OCI-M2 (cell line): ENCODE results near the gene NCBP3.
A peak's percentile ranks its signal among the peaks of the same experiment; 100 is the strongest.

Source experiments
- DNase-seq: peaks from one replicate; lab custom pipeline; 2025; ENCODE audit not compliant: unreplicated experiment; lab: John Stamatoyannopoulos, UW

The NCBP3 gene, protein sequence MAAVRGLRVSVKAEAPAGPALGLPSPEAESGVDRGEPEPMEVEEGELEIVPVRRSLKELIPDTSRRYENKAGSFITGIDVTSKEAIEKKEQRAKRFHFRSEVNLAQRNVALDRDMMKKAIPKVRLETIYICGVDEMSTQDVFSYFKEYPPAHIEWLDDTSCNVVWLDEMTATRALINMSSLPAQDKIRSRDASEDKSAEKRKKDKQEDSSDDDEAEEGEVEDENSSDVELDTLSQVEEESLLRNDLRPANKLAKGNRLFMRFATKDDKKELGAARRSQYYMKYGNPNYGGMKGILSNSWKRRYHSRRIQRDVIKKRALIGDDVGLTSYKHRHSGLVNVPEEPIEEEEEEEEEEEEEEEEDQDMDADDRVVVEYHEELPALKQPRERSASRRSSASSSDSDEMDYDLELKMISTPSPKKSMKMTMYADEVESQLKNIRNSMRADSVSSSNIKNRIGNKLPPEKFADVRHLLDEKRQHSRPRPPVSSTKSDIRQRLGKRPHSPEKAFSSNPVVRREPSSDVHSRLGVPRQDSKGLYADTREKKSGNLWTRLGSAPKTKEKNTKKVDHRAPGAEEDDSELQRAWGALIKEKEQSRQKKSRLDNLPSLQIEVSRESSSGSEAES

DNA sequence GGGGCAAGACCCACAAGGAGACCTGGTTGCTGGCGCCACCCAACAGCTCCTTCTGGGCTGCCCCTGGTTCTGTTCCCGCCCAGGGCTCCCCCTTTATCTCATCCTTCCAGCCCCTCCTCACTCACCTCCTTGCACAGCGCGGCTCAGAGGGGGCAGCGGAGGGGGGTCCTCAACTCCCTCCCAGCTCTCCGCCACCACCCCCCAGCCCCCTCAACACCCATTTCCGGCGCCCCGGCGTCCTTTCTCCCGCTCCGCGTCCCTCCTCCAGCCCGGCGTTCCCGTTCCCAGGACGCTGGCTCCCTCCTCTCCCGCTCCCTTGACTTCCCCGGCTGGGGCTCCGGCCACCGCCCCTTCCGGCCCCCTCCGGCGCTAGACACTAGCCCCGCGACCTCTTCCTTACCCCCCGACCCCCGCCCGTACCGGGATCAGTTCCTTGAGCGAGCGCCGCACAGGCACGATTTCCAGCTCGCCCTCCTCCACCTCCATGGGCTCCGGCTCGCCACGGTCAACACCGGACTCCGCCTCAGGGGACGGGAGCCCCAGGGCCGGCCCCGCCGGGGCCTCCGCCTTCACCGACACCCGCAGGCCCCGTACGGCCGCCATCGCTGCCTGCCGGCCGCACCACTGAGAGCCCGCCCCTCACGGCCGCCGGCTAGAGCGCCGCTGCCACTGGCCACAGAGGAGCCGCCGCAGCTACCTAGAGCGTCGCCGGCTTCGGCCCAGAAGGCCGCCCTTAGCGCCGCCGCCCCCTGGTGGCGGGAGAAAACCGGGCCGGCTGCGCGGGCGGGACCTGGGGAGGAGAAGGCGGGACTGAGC is at the start of gene NCBP3:
TSS of gene NCBP3 (minus strand) at position 626 of the 816 bp plus-strand sequence. CDS start at position 603, 23 bp downstream.
- DNase-seq = peak; percentile 24

DNA sequence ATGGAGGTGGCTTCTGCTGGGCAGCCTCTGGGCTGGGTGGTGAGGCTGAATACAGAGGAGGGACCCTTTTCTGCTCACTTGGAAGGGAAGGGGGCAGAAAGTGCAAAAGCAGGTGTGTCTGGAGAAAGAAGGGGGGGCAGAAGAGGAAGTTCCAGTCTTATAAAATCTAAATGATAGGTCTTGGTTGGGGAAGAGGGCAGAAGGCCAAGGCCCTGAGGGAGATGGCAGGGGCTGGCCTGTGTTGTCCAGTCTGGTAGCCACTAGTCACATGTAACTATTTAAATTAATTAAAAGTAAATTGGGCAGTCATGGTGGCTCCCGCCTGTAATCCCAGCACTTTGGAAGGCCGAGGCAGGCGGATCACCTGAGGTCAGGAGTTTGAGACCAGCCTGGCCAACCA is 49.3 kb upstream of the NCBP3 start:
- no peak for DNase-seq

DNA sequence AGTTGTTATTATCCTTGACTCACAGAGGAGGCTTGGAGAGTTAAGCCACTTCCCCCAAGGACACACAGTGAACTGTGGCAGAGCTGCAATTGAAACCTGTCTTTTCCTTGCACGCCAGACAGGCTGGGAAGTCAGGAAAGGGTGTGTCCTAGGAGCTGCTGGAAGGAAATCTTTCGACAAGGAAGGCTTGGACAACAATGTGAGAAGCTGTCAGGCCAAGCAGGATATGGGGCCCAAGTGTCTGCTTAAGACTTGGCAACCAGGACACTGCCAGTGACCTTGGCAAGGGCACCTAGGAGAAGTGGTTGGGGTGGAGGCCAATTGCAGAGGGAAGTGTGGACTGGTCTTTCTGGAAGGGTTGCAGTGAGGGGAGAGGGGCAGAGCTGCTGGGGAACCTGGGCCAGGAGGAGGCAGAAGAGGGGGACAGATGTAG is 48.9 kb upstream of the NCBP3 start:
- DNase-seq = no peak

DNA sequence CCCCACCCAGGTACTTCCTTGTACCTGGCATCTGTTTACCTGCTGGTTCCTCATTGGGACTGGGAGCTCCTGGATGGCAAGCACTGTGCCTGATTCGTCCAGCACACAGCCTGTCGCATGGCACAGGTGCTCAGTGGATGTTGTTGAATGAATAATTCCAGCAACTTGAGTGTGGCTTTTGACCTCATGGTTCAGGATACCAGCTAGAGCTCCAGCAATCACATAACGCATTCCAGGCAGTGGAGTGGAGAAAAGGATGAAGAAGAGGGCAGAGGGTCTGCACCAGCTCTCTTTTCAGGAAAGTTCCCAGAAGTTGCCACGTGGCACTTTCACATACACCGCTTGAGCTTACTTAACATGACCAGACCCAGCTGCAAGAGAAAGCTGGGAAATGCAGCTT is 48.1 kb upstream of the NCBP3 start:
- no peak for DNase-seq

DNA sequence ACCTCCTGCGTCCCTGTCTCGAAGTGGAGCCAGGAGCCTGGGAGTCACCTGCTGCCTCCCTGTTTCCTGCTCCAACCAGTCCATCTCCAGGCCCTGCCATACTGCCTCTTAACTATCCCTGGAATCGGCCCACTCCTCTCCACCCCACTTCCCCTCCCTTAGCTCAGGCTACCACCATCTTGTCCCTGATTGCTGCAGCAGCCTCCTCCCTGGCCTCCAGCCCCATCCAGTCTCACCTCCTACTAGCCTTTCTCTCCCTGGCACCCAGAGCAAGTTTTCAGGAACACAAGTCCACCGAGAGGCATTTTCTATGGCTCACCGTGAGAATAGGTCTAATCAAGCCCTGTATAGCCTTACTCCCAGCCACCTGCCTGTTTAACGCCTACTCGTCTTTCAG is 47.7 kb upstream of the NCBP3 start:
- DNase-seq = no peak

DNA sequence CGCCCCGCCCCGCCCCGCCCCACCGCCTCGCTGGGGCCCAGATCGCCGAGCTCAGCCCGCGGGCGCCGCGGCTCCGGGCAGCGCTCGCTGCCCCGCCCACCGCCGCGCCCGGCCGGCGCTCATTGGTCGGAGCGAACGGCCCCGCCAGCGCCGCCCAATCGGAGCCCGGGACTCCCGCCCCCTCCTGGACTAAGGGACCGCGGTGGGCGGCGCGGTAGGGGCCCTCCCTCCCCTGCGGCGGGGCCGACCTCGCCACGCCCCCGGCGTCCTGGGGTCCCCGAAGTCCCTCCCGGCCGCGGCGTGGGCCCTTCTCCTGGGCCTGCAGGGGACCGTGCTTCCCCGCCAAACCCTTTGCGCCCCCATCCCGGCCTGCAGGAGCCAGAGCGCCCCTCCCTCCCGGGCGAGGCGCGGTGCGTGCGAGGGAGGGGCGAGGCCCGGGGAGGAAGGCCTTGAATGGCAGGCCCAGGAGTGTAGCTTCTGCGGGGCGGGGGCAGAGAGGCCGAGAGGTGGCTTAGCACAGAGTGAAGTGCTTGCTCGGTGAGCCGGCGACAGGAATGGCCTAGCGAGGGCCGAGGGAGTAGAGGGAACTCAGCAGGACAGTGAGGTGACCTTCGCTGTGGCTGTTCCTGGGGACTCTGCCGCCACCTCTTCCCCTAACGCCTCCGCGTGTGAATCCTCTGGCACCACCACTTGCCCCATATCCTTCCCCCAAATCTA is 47.1 kb upstream of the NCBP3 start, which contains the start of gene CAMKK1:
TSS of gene CAMKK1 (minus strand) at position 51 of the 717 bp plus-strand sequence. CDS start 7,366 bp downstream, outside the sequence.
- no peak for DNase-seq

DNA sequence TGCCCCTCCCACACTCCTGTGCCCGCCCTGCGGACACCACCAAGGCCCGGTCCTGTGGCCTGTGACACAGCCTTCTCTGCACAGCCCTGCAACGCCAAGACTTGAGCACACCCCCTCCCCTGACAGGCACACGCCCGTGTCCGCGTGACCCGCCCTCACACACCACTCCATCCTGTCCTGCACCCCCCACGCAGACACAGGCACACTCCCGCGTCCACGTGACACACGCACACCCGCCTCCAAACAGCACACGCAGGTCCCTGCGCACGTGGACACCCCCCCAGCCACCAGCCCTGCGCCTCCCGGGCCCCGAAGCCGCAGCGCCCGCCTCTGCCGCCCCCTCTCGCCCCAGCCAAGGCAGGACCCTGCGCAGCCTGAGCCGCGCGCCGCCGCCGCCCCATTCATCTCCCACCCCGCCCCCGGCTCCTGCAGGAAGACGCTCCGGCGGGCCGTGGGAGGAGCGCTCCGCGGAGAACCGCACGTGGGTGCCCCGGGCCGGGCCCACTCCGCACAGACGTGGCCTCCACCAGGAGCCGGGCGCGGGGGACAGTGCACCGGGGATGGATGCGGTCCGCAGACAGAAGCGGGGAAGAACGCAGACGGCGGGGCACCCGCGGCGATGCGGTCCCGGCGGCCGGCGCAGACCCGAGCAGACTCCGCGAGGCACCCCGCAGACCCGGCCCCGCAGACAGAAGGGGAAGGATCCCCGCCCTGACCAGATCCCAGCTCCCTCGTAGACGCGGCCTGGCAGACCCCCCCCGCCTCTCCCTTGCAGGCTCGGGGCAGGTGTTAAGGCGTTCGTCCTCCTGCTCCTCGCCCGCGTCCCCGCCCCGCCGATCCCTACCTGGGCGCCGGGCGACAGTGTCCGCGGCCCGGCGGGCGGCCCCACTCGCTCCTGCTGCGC is 46.3 kb upstream of the NCBP3 start:
- no peak for DNase-seq

DNA sequence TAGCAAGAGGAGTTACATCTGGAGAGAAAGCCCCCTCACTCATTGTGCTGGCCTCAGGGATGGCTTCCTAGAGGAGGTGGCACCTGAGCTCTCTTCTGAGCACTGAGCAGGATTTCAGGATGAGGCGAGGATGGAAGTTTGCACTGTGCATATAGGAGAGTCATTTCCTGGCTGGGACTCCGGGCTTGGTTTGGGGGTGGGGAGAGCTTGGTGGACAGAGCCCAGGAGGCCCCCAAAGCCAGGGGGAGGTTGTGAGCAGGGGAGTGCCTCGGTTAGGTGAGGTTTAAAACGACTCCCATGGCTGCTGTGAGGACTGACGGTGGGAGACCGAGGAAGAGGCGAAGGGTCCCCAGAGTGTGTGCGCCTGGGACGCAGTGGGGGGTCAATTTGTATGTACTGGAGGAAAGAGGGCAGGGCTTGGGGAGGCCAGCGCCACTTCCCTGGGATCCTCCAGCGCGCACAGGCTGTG is 45.6 kb upstream of the NCBP3 start:
- no peak for DNase-seq

DNA sequence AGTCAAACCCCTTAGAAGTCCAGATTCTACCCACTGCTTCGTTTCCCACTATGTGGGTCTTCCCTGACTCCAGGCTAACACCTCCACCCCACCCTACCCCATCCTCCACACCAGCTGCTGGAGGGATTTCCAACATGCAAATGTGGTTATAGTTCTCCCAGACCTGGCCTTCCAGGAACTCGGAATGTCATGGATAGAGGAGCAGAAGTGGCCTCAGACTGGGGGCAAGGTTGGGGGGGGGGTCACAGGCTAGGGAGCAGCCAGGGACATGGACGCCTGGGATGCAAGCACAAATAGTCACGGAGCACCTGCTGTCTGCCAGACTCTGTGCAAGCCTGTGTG is 44.8 kb upstream of the NCBP3 start:
- no peak for DNase-seq

DNA sequence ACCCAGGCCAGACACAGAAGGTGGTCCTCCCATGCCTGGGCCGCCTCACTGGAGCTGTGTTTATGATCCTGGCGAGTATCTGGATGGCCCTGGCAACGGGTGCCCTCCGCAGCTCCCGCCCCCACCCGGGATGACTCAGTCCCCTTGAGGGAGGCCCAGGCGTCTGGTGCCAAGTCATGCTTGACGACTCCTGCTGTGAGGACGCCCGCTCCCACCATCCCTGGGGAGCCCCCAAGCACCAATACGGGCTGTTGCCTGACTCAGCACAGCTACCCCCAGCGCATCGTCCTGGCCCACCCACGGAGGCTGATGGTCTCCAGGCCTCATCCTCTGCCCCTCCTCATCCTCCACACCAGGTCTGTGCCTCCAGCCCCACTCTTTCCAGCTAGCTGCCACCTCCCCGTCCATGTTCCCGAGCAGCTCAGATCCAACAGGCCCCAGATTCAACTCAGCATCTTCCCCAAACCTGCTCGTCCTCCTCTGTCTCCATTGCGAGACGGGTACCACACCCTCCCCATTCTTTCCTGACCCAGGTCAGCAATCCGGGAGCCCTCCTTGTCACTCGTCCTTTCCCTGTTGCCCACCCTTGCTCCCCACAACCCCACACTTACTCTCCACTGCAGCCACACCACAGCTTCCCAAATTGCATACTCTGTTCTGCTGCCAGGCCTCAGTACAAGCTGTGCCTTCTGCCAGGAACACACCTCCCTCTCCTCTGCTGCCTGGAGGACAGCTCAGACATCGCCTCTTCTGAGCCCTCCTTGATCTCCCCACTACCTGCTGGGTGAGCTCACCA is 44.2 kb upstream of the NCBP3 start:
- no peak for DNase-seq

DNA sequence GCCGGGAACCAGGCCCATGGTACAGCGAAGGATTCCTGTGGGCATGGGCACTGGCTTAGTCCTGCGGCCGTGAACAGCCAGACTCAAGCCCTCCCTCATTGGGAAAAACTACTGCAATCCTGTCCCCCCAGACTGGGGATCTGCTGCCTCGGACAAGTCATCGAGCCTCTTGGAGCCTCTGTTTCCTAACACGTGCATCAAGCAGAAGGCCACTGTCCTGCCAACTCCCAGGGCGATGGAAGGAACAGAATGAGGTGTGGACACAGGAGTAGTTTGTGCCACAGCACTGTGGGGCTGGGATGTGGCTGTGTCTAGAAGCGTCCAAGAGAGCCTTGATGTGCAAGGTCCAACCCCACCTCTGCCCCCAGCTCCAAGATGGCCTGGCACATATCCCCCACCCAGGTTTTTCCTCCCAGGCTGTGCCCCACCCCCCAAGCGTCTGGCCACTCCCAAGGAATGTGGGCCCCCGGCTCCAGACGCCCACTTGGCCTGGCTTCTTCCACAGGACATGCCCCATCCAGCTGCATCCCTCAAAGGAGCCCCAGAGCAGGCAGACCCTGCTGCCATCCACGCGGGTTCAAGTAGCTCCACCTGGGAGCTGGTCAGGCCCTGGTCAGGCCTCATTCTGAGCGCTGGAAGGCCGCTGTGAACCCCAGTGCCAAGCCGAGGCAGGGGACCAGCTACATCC is 43.4 kb upstream of the NCBP3 start:
- DNase-seq = no peak

DNA sequence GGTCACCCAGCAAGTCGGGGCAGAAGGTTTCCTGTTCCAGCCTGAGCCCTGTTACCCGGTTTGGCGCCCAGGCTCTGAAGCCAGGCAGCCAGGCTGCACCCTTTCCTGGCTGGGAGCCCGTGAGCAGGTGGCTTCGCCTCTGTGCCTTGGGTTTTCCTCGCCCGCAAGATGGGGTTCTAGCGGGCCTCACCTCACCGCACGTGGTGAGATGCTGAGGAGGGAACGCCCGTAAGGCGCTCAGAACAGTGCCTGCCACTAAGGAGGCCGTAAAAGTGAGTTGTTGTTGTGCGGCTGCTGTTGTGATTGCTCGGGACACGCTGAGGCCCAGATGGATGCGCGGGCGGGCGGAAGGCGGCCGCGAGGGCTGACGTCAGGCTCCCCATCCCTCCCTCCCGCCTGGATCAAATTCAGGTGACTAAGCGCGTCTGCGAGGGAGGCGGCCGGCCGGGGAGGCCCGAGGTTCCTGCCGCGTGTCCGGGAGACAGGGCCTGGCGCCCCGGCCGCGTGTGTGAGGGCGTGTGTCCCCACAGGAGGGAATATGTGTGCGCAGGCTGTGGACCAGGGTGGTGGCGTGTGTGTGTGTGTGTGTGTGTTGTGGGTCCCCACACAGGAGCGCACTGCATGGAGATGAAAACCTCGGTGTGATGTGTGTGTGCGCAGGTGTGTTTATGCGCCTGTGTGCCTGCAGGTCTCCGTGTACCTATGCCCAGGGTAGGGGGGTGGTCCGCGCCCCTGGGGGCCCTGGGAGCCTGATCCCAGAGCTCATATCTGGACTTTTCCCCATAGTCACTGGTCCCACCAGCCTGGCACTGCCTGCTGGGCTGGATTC is 42.5 kb upstream of the NCBP3 start:
- DNase-seq = no peak

DNA sequence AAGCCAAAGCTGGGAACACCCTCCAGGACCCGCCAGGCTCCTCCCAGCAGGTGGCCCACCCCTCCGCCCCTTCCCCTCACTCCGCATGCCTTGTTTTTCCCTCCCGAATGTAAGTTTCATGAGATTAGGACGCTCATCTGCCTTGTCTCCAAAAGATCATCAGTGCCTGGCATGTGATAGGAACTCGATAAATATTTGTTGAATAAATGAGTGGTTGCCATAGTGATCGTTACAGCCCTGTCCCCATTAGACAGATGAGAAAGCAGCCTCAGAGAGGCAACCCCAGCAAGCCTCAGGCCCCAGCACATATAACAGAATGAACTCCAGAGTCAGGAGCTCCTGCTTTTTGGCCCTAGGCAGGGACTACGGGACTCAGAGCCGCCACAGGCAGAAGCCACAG is 41.8 kb upstream of the NCBP3 start:
- DNase-seq = no peak

DNA sequence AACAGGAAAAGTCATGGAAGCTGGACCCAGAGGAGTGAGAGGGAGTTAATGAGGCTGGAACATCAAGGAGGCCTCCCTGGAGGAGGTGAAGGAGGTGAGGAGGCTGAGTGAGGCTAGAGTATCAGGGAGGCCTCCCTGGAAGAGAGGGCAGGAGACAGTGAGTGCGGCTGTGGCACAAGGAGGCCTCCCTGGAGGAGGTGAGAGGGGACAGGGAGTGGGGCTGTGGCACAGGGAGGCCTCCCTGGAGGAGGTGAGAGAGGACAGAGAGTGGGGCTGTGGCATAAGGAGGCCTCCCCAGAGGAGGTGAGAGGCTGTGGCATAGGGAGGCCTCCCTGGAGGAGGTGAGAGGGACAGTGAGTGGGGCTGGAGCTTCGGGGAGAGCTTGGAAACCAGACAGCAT is 41.3 kb upstream of the NCBP3 start:
- no peak for DNase-seq

DNA sequence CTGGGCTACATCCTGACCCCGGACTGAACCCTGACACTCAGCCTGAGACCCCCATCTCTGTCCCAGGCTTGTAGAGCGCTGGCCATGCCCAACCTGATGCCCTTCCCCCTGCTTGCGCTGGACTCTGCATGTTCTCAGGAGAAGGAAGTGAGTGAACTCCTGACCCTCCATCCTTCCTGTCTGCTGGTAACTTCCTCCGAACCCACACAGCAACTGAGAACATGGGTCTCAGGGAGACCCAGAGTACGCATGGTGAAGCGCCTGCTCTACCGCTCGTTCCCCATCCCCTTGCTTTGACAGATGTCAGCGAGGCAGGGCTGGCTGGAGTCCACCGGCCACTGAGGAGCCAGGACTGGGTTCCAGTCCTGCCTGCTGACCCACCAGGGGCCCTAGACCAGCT is 40.7 kb upstream of the NCBP3 start:
- no peak for DNase-seq

DNA sequence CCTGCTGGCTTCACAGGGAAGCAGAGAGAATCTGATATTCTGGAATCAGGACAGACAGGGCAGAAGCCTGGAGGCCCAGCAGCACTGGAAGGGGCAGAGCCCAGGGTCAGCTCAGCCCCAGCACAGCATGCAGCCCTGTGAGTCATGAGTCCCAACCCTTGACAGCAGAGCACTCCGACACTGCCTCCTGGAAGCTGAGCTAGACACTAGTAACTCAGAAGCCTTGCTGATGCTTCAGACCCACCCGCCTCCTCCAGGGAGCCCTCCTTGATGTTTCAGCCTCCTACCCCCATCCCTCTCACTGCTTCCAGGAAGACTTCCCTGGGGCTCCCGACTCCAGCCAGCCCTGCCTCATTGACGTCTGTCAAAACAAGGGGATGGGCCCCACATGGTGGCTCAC is 39.9 kb upstream of the NCBP3 start:
- no peak for DNase-seq

DNA sequence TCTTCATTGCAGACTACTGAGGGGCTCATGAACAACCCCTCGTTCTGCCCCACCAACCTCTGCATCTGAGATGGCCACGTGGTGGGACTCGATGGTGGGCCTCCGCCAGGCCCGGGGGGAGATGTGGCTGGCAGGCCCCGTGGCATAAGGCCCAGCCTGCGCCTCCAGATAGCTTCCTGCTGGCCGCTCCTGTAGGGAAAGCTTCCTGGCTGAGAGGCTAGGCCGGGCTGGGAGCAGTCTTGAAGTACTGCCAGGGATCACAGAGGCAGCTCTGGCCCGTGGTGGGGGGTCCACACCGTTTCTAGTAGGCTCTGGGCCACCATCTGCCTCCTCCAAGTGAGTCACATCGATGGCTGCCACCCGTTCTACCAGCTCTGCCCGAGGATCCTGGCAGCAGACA is 39.2 kb upstream of the NCBP3 start:
- no peak for DNase-seq

DNA sequence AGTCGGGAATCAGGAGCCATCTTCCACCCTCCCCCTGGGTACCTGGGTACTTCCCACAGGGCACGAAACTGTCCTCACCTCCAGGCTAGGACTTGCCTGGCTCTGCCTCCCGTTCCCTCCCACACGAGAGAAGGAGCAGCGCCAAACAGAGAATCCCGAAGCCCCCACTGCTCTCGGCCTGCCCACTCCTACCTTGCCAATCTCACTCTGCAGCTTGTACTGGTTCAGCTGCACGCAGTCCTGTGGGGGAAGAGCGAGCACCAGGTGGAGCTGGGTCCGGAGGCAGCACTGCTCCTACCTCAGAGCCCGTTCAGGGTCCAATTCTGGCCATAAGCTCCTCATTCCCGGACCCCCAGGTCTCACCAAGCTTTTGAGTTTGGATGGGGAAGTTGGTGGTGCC is 38.1 kb upstream of the NCBP3 start:
- DNase-seq = no peak
